Natural killer cell (primary cell): ENCODE results near the gene FBXL7. TPM values are rescaled to one million over a fixed set of nuclear protein-coding genes. Genes with fewer than 3 reads are reported as not detected.

Experiments used
- ATAC-seq, 3 donors: fragments of 150-1000 bp in 2 of 3; fragments of 200-7000 bp in 1 of 3; cut with Tn5 transposase; 1 replicate in 1 of 3; 2 replicates in 2 of 3; pipeline ENCODE4 v1.10.0; 2021; ENCODE audit warnings: mild to moderate bottlenecking in 2 of 3, moderate library complexity in 2 of 3
- DNase-seq, 2 donors: peaks; one replicate each; pipeline versions ENCODE4 v3.0.0 to v3.0.0-alpha.2; 2013 to 2021; ENCODE audit warnings: mixed read lengths in 1 of 2
- H3K27ac ChIP-seq: one replicate; pipeline ENCODE4 v1.5.1; 2013; ENCODE audit warnings: mild to moderate bottlenecking, low read length
- H3K27me3 ChIP-seq: one replicate; pipeline ENCODE4 v1.6.1; 2013; ENCODE audit warnings: low read length; ENCODE audit not compliant: control insufficient read depth, insufficient read depth
- H3K36me3 ChIP-seq: one replicate; pipeline ENCODE4 v1.6.1; 2013; ENCODE audit warnings: low read length; ENCODE audit not compliant: control insufficient read depth, insufficient read depth
- H3K4me1 ChIP-seq: one replicate; pipeline ENCODE4 v1.6.1; 2013; ENCODE audit warnings: low read length; ENCODE audit not compliant: control insufficient read depth, insufficient read depth
- H3K4me3 ChIP-seq: one replicate; pipeline ENCODE4 v1.5.1; 2013; ENCODE audit warnings: low read length
- H3K9me3 ChIP-seq: one replicate; pipeline ENCODE4 v1.6.1; 2013; ENCODE audit warnings: low read length; ENCODE audit not compliant: control insufficient read depth, insufficient read depth
- H3K27ac Mint-ChIP-seq, 2 donors: one replicate each; pipeline ENCODE4 v1.8.0; 2022; ENCODE audit warnings: mild to moderate bottlenecking in 2 of 2, mixed read lengths in 2 of 2, moderate library complexity in 1 of 2
- H3K27me3 Mint-ChIP-seq, 2 donors: one replicate each; pipeline ENCODE4 v1.8.0; 2022; ENCODE audit warnings: low read depth in 2 of 2, mixed read lengths in 2 of 2
- H3K36me3 Mint-ChIP-seq: one replicate; pipeline ENCODE4 v1.8.0; 2022; ENCODE audit warnings: mixed read lengths
- H3K4me1 Mint-ChIP-seq, 2 donors: one replicate each; pipeline ENCODE4 v1.8.0; 2022; ENCODE audit warnings: mixed read lengths in 2 of 2
- H3K4me3 Mint-ChIP-seq: one replicate; pipeline ENCODE4 v1.8.0; 2022; ENCODE audit warnings: mild to moderate bottlenecking, moderate library complexity, mixed read lengths
- H3K9me3 Mint-ChIP-seq, 2 donors: one replicate each; pipeline ENCODE4 v1.8.0; 2022; ENCODE audit warnings: mixed read lengths in 2 of 2
- WGBS: methylation state at CpG from one replicate; pipeline ENCODE4 v1.1.7; 2013; ENCODE audit warnings: missing lambda C conversion rate; ENCODE audit not compliant: insufficient coverage; 5-methylcytosine and 5-hydroxymethylcytosine counted together
- intact Hi-C: fragments of 100-400 bp; cut with micrococcal nuclease; formaldehyde crosslinking; loops from one replicate; pipeline ENCODE4 v1.14.2; 2022
- total RNA-seq, 4 donors: library from RNA; stranded (reverse); fragments of 120-200 nt in 1 of 4; gene quantifications; one replicate each; pipeline versions ENCODE4 v1.2.3 to v1.2.4, GENCODE V29; 2013 to 2022
- TF ChIP-seq, protein P1 (sequence below): fragments of 200-600 bp; IDR thresholded peaks from one replicate; pipeline ENCODE4 v1.8.0; 2022; ENCODE audit warnings: antibody characterized with exemption

Gene FBXL7
- total RNA-seq, 3 donors from 2014 or later (not counting 1 experiment from before 2014, with no cell fraction given) = not detected

DNA sequence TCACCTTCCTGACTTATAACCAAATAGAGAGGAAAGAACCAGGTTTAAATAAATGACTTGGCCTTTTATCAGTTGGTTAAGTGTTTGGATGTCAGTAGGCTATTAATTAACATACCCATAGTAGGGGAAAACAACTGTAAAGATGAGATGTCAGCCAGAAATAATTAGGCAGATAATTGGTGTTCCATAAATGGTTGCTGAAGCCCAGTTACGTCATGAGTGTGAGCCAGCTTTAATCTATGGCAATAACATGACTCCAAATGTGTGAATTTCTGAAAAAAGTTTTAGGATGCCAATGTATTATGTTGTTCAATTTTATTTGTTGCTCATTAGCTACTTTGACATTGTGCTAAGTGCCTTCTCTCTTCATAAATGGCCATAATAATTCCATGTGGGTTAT, 180.5 kb downstream of the FBXL7 start:
- Histone ChIP-seq H3K4me1 (no peaks in the 10 kb centered on the region), H3K27me3 (no peaks in the 10 kb centered on the region), H3K27ac (no peak overlapping the region), H3K4me3 (no peak overlapping the region), H3K9me3 (no peaks in the 10 kb centered on the region), H3K36me3 (no peaks in the 10 kb centered on the region)
- Mint-ChIP-seq H3K9me3 (peaks cover 11 to 12% of the 10 kb centered on the region in 2 donors), H3K27me3 (no peaks in the 10 kb centered on the region), H3K27ac (no peak overlapping the region), H3K36me3 (peaks cover 7% of the 10 kb centered on the region), H3K4me1 (no peaks in the 10 kb centered on the region), H3K4me3 (no peak overlapping the region)
- WGBS = 86% methylated on average over 1 of the region's 1 CpG
- no peak for DNase-seq
- TF ChIP-seq, protein P1, sequence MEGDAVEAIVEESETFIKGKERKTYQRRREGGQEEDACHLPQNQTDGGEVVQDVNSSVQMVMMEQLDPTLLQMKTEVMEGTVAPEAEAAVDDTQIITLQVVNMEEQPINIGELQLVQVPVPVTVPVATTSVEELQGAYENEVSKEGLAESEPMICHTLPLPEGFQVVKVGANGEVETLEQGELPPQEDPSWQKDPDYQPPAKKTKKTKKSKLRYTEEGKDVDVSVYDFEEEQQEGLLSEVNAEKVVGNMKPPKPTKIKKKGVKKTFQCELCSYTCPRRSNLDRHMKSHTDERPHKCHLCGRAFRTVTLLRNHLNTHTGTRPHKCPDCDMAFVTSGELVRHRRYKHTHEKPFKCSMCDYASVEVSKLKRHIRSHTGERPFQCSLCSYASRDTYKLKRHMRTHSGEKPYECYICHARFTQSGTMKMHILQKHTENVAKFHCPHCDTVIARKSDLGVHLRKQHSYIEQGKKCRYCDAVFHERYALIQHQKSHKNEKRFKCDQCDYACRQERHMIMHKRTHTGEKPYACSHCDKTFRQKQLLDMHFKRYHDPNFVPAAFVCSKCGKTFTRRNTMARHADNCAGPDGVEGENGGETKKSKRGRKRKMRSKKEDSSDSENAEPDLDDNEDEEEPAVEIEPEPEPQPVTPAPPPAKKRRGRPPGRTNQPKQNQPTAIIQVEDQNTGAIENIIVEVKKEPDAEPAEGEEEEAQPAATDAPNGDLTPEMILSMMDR = no peak
- intact Hi-C loops = no loop called here
- no peak for ATAC-seq

DNA sequence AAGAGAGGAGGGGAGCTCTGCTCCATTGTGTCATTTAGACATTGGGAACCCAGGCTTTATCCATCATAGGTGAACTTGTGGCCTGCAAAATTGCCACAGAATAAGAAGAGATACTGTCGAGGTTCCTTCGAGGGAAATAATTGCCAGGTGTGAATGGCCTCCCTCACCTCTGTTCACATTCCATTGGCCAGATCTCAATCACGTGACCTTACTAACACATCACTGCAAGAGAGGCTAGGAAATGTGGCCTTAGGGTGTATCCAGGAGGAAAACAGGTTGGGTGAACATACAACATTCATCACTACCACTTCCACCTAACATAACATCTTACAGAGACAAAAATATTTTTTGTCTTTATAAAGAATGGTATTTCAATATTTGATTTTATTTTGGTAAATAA, 182.1 kb downstream of the FBXL7 start:
- no peaks in the 10 kb centered on the region for H3K4me1 ChIP-seq
- no peaks in the 10 kb centered on the region for H3K4me1 Mint-ChIP-seq
- H3K4me3 Mint-ChIP-seq = no peak overlapping the region
- no peak overlapping the region for H3K4me3 ChIP-seq
- intact Hi-C loops = no loop called here
- no peak overlapping the region for H3K27ac Mint-ChIP-seq
- H3K9me3 ChIP-seq = no peaks in the 10 kb centered on the region
- H3K27ac ChIP-seq = no peak overlapping the region
- no peaks in the 10 kb centered on the region for H3K27me3 ChIP-seq
- H3K9me3 Mint-ChIP-seq = peaks cover 12 to 13% of the 10 kb centered on the region in 2 donors
- no peak for ATAC-seq
- H3K36me3 ChIP-seq = no peaks in the 10 kb centered on the region
- H3K36me3 Mint-ChIP-seq = peaks cover 7% of the 10 kb centered on the region
- DNase-seq = no peak
- 71% methylated on average over 3 of the region's 3 CpGs for WGBS
- H3K27me3 Mint-ChIP-seq = no peaks in the 10 kb centered on the region
- TF ChIP-seq, protein P1 = no peak

DNA sequence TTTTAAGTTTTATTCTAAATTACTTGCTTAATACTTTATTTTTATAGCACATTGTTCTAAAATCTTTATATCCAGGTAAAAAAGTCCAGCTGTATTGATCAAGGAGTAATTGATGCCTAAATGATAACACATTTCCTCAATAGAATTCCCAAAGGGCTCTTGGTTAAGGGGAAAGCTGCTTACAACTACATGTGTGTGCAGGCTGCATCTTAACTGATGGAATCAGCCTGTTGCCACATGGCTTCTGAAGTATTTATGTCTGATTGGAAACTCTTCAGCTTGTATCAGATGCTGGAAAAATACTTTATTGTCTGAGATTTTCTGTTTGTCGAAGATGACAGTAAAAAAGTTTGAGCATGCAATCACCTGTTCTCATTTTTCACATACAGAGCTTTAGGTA, 182.6 kb downstream of the FBXL7 start:
- Mint-ChIP-seq H3K27ac (no peak overlapping the region), H3K9me3 (peaks cover 10% of the 10 kb centered on the region in 2 donors), H3K4me3 (no peak overlapping the region), H3K27me3 (no peaks in the 10 kb centered on the region), H3K36me3 (peaks cover 7% of the 10 kb centered on the region), H3K4me1 (no peaks in the 10 kb centered on the region)
- intact Hi-C loops = no loop called here
- no peak overlapping the region for H3K4me3 ChIP-seq
- 100% methylated on average over 1 of the region's 1 CpG for WGBS
- H3K27me3 ChIP-seq = no peaks in the 10 kb centered on the region
- no peaks in the 10 kb centered on the region for H3K4me1 ChIP-seq
- DNase-seq (no peak), ATAC-seq (no peak)
- no peaks in the 10 kb centered on the region for H3K36me3 ChIP-seq
- no peaks in the 10 kb centered on the region for H3K9me3 ChIP-seq
- TF ChIP-seq, protein P1 = no peak
- no peak overlapping the region for H3K27ac ChIP-seq

DNA sequence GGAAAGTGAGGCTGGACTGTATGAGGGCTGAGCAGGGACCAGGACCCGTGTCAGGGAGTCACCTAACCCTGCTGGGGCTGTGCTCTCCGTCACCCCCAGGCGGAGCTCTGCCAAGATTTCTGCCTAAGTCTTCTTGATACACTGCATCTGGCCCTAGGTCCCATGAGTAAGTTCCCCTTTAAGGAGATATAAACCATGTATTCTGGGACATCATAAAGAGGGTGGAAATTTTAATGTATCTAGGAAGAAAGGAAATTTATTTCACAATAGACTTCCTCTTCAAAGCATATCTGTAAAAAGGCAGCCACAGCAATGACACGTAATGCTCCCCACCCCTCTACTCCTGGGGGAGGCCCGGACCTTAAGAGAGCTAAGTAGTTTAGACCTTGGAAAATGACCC, 183.4 kb downstream of the FBXL7 start:
- intact Hi-C loops = no loop called here
- no peak overlapping the region for H3K4me3 Mint-ChIP-seq

More for the DNA sequence above, 183.4 kb downstream of the FBXL7 start:
- Histone ChIP-seq H3K4me1 (no peaks in the 10 kb centered on the region), H3K27me3 (no peaks in the 10 kb centered on the region), H3K9me3 (no peaks in the 10 kb centered on the region), H3K27ac (no peak overlapping the region), H3K4me3 (no peak overlapping the region), H3K36me3 (no peaks in the 10 kb centered on the region)
- peaks cover 7% of the 10 kb centered on the region for H3K36me3 Mint-ChIP-seq
- ATAC-seq = no peak
- TF ChIP-seq, protein P1 = no peak
- H3K27me3 Mint-ChIP-seq = no peaks in the 10 kb centered on the region
- H3K9me3 Mint-ChIP-seq = peaks cover 10 to 11% of the 10 kb centered on the region in 2 donors
- H3K27ac Mint-ChIP-seq = no peak overlapping the region
- DNase-seq = no peak
- no peaks in the 10 kb centered on the region for H3K4me1 Mint-ChIP-seq
- WGBS = 51% methylated on average over 5 of the region's 5 CpGs
